Gastrocnemius medialis (tissue), 4 donors: Measurements from ENCODE around the gene OPCML. TPM values are rescaled to one million over a fixed set of nuclear protein-coding genes. Genes with fewer than 3 reads are reported as not detected.

Experiments
- ATAC-seq, 2 donors: fragments of 150-250 bp; one replicate each; pipeline ENCODE4 v1.9.1; 2016
- DNase-seq, 2 donors: peaks; one replicate each; pipeline ENCODE4 v3.0.0-alpha.2; 2019
- H3K27ac ChIP-seq, 4 donors: fragments of 200-600 bp; sonication (generic); 1 replicate in 1 of 4; 2 replicates in 3 of 4; pipeline ENCODE4 v1.5.1; 2016 to 2018; ENCODE audit warnings: mild to moderate bottlenecking in 2 of 4, moderate library complexity in 1 of 4
- H3K27me3 ChIP-seq, 3 donors: fragments of 200-600 bp; sonication (generic) in 2 of 3; 1 replicate in 1 of 3; 2 replicates in 2 of 3; pipeline versions ENCODE4 v1.5.1 to v1.6.0; 2016 to 2019; ENCODE audit warnings: mild to moderate bottlenecking in 1 of 3, moderate library complexity in 1 of 3
- H3K36me3 ChIP-seq, 2 donors: fragments of 200-600 bp; sonication (generic) in 1 of 2; one replicate each; pipeline ENCODE4 v1.5.1; 2017 to 2018
- H3K4me1 ChIP-seq, 2 donors: fragments of 200-600 bp; sonication (generic) in 1 of 2; one replicate each; pipeline ENCODE4 v1.5.1; 2016 to 2017; ENCODE audit warnings: mild to moderate bottlenecking in 2 of 2
- H3K4me3 ChIP-seq, 4 donors: fragments of 200-600 bp; sonication (generic) in 3 of 4; 1 replicate in 1 of 4; 2 replicates in 3 of 4; pipeline ENCODE4 v1.5.1; 2016 to 2019; ENCODE audit warnings: mild to moderate bottlenecking in 2 of 4
- H3K9me3 ChIP-seq, 3 donors: fragments of 200-600 bp; sonication (generic) in 2 of 3; 1 replicate in 1 of 3; 2 replicates in 2 of 3; pipeline ENCODE4 v1.5.1; 2016 to 2019
- CTCF ChIP-seq, 5 experiments: fragments of 450-650 bp in 3 of 5; fragments of 200-600 bp in 2 of 5; sonication (generic) in 2 of 5; IDR thresholded peaks in 4 of 5; conservative IDR thresholded peaks in 1 of 5; 1 replicate in 4 of 5; 2 replicates in 1 of 5; pipeline ENCODE4 v1.5.1; 2016 to 2019; ENCODE audit warnings: antibody characterized with exemption in 5 of 5, mild to moderate bottlenecking in 3 of 5, moderate library complexity in 3 of 5
- POLR2A ChIP-seq, 2 donors: fragments of 450-650 bp; IDR thresholded peaks; one replicate each; pipeline ENCODE4 v1.6.1; 2017; ENCODE audit warnings: antibody characterized with exemption in 2 of 2, mild to moderate bottlenecking in 2 of 2, moderate library complexity in 2 of 2
- in situ Hi-C, 4 donors: fragments of 200-750 bp; cut with MboI; loops; one replicate each; pipeline versions ENCODE4 v1.15.0 to v1.8.0; 2017; ENCODE audit warnings: low sequenced_read_pairs in 4 of 4
- intact Hi-C: fragments of 100-400 bp; cut with DNase I; formaldehyde crosslinking; loops from one replicate; pipeline ENCODE4 v1.15.1; 2023; ENCODE audit warnings: low total_unique reads
- total RNA-seq, 4 donors: library from RNA; depleted of rRNA; stranded (reverse); fragments of >200 nt; gene quantifications; one replicate each; pipeline versions ENCODE4 v1.1.0 to v1.2.3, GENCODE V29; 2016

Gene OPCML
- total RNA-seq, 4 donors from 2014 or later, result not detected

GRCh38 chr11:132610216-132610615 lies 922.1 kb downstream of the OPCML start:
- H3K27me3 ChIP-seq, result no peaks in the 10 kb centered on the region
- intact Hi-C loops, result no loop called here
- H3K9me3 ChIP-seq, result no peaks in the 10 kb centered on the region
- no peak overlapping the region for H3K4me3 ChIP-seq
- DNase-seq (no peak), ATAC-seq (no peak)
- TF ChIP-seq CTCF (IDR thresholded peaks at IDR 0.05 in 4 of 5, conservative IDR thresholded peaks at IDR 0.05 in 1 of 5) (no peak), POLR2A (IDR thresholded peaks at IDR 0.05) (no peak)
- H3K4me1 ChIP-seq, result no peaks in the 10 kb centered on the region
- H3K36me3 ChIP-seq, result no peaks in the 10 kb centered on the region
- in situ Hi-C loops, result no loop called here
- H3K27ac ChIP-seq, result no peak overlapping the region

GRCh38 chr11:132607575-132607974 lies 924.7 kb downstream of the OPCML start:
- in situ Hi-C loops (no loop called here), intact Hi-C loops (no loop called here)
- Histone ChIP-seq H3K36me3 (no peaks in the 10 kb centered on the region), H3K4me1 (no peaks in the 10 kb centered on the region), H3K27me3 (no peaks in the 10 kb centered on the region), H3K4me3 (no peak overlapping the region), H3K9me3 (no peaks in the 10 kb centered on the region), H3K27ac (no peak overlapping the region)
- DNase-seq (no peak), ATAC-seq (no peak)
- no peak for TF ChIP-seq POLR2A (IDR thresholded peaks at IDR 0.05)

- Histone ChIP-seq H3K9me3 (no peaks in the 10 kb centered on the region), H3K4me1 (no peaks in the 10 kb centered on the region), H3K36me3 (no peaks in the 10 kb centered on the region), H3K4me3 (no peak overlapping the region), H3K27me3 (no peaks in the 10 kb centered on the region), H3K27ac (no peak overlapping the region)
- in situ Hi-C loops, result no loop called here
- no peak for DNase-seq
- TF ChIP-seq POLR2A (IDR thresholded peaks at IDR 0.05) (no peak), CTCF (IDR thresholded peaks at IDR 0.05 in 4 of 5, conservative IDR thresholded peaks at IDR 0.05 in 1 of 5) (no peak)
- intact Hi-C loops, result no loop called here
- no peak for ATAC-seq
These were observed 926.3 kb downstream of the OPCML start for GRCh38 chr11:132605825-132606570.

- H3K9me3 ChIP-seq, result no peaks in the 10 kb centered on the region
- in situ Hi-C loops, result no loop called here
- no peaks in the 10 kb centered on the region for H3K4me1 ChIP-seq
- H3K4me3 ChIP-seq, result no peak overlapping the region
- H3K27me3 ChIP-seq, result no peaks in the 10 kb centered on the region
- no peaks in the 10 kb centered on the region for H3K36me3 ChIP-seq
- DNase-seq (no peak), ATAC-seq (no peak)
- intact Hi-C loops, result no loop called here
- TF ChIP-seq POLR2A (IDR thresholded peaks at IDR 0.05) (no peak), CTCF (IDR thresholded peaks at IDR 0.05 in 4 of 5, conservative IDR thresholded peaks at IDR 0.05 in 1 of 5) (no peak)
- no peak overlapping the region for H3K27ac ChIP-seq
These were observed 927.9 kb downstream of the OPCML start for GRCh38 chr11:132604431-132604830.

- TF ChIP-seq POLR2A (IDR thresholded peaks at IDR 0.05) (no peak), CTCF (IDR thresholded peaks at IDR 0.05 in 4 of 5, conservative IDR thresholded peaks at IDR 0.05 in 1 of 5) (no peak)
- ATAC-seq, result no peak
- no peaks in the 10 kb centered on the region for H3K36me3 ChIP-seq
- no peak overlapping the region for H3K27ac ChIP-seq
- H3K4me1 ChIP-seq, result no peaks in the 10 kb centered on the region
- H3K9me3 ChIP-seq, result no peaks in the 10 kb centered on the region
- H3K27me3 ChIP-seq, result no peaks in the 10 kb centered on the region
- intact Hi-C loops, result no loop called here
- DNase-seq, result no peak
- no peak overlapping the region for H3K4me3 ChIP-seq
- in situ Hi-C loops, result no loop called here
These were observed 930.4 kb downstream of the OPCML start for GRCh38 chr11:132601875-132602274.
